Activated T-helper 2 cell treated with anti-CD3 and anti-CD28 coated beads, Interferon-gamma antibody, Interleukin-2, Interleukin-4, amounts not matched to agents 10 μg/mL and 5 μg/mL and 100 μg/mL, durations not matched to agents 14 hours and 24 hours and 36 hours (primary cell): Measurements from ENCODE around the gene ARL1. TPM values are rescaled to one million over a fixed set of nuclear protein-coding genes. Genes with fewer than 3 reads are reported as not detected.
"Not testable (repeated sequence)": the region's sequence is repeated elsewhere in the genome, so short reads cannot be mapped to it uniquely, and the experiment has no call there.

Experiments
- DNase-seq: peaks from one replicate; pipeline ENCODE4 v3.0.0; 2021; ENCODE audit warnings: low spot score
- H3K27ac Mint-ChIP-seq: one replicate; pipeline ENCODE4 v1.8.0; 2021; ENCODE audit warnings: mixed read lengths
- H3K27me3 Mint-ChIP-seq: one replicate; pipeline ENCODE4 v1.8.0; 2021; ENCODE audit warnings: low read depth, mixed read lengths
- H3K36me3 Mint-ChIP-seq: one replicate; pipeline ENCODE4 v1.8.0; 2021; ENCODE audit warnings: low read depth, mixed read lengths
- H3K4me1 Mint-ChIP-seq: one replicate; pipeline ENCODE4 v1.8.0; 2021; ENCODE audit warnings: low read depth, mixed read lengths
- H3K4me3 Mint-ChIP-seq: one replicate; pipeline ENCODE4 v1.8.0; 2021; ENCODE audit warnings: low read depth, mild to moderate bottlenecking, moderate library complexity, mixed read lengths
- H3K9me3 Mint-ChIP-seq: one replicate; pipeline ENCODE4 v1.8.0; 2021; ENCODE audit warnings: mixed read lengths
- intact Hi-C: fragments of 100-400 bp; cut with micrococcal nuclease; formaldehyde crosslinking; loops from one replicate; pipeline ENCODE4 v1.15.1; 2023
- total RNA-seq: library from RNA; stranded (reverse); gene quantifications from 2 replicates; pipeline ENCODE4 v1.2.3, GENCODE V29; 2022

ARL1 gene
- total RNA-seq: 74.2 and 77.5 TPM in 2 replicates

DNA sequence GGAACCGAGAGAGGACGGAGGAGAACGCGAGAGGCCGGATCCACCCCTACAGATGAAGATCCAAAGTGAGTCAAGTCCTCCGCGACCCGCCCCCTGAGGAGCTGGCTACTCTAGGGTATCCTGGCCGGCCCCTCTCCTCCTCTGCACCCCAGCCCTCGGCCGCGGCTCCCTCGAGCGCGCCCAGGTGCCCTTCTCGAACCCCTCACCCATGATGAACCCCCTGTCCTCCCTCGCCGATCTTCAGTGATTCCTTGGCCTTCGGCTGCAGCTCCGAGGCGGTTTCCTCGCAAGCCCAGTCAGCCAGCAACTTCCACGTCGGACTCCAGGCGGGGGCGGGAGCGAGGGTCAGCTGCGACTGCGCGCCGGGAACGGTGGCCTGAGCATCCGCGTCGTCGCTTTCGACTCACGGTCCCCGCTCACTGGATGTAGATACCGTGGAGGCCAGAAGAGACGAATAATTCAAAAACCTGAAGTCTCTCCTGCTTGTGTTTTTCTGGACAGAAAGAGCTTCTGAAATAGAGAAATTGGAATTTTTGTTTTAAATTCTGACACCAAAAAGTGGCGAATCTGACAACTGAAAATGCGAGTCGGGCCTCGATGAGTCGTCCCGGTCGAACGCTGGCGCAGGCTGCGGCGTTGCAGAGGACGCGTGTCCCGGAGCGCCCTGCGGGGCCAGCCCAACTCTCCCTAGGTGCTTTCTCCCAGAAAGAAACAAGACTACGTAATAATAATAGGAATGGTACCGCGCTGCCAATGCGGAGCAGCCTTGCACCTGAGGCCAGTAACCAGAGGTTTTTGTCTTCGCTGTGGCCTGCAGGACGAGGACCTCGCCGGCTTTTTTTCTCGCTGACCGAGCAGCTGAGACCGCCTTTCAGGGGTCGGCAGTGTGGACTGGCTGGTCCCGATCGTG, at the start of gene ARL1:
ARL1 (minus strand) TSS at position 337 of the 910 bp plus-strand sequence; CDS start at position 210, 127 bp downstream.
- H3K27ac Mint-ChIP-seq: peak within 1 kb of the TSS; percentile 91
- peak within 1 kb of the TSS; percentile 95 for H3K4me3 Mint-ChIP-seq
- peak; percentile 65 for DNase-seq
- peaks cover 10% of the 10 kb centered on the region for H3K27me3 Mint-ChIP-seq
- intact Hi-C loops: loop anchor here (2.0 to 10.0 kb wide), 2 partner anchors 423 to 527 kb away; partner anchors contain the start of gene GNPTAB
- peaks cover 11% of the 10 kb centered on the region for H3K4me1 Mint-ChIP-seq
- peaks cover 7% of the 10 kb centered on the region for H3K36me3 Mint-ChIP-seq
- no peaks in the 10 kb centered on the region for H3K9me3 Mint-ChIP-seq

DNA sequence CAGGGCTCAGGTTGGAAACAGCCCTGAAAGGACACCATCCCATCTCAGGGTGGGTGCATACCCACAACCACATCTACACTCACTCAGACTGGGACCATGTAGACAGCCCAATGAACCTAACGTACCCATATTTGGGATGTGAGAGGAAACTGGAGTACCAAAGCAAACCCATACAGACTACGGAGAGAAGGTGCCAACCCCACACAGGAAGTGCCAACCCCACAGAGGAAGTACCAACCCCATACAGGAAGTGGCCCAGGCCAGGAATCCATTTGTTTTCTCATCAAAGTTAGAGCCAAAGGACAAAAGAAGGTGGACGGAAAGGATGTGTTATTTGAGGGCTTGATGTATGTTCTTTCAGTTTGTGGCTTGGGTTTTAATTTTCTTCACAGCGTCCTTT, 48.1 kb upstream of the ARL1 start:
- H3K9me3 Mint-ChIP-seq: peaks cover 5% of the 10 kb centered on the region
- no peaks in the 10 kb centered on the region for H3K27me3 Mint-ChIP-seq
- no peak overlapping the region for H3K27ac Mint-ChIP-seq
- H3K36me3 Mint-ChIP-seq: no peaks in the 10 kb centered on the region
- intact Hi-C loops: no loop called here
- no peak for DNase-seq
- H3K4me1 Mint-ChIP-seq: peaks cover 4% of the 10 kb centered on the region
- no peak overlapping the region for H3K4me3 Mint-ChIP-seq

DNA sequence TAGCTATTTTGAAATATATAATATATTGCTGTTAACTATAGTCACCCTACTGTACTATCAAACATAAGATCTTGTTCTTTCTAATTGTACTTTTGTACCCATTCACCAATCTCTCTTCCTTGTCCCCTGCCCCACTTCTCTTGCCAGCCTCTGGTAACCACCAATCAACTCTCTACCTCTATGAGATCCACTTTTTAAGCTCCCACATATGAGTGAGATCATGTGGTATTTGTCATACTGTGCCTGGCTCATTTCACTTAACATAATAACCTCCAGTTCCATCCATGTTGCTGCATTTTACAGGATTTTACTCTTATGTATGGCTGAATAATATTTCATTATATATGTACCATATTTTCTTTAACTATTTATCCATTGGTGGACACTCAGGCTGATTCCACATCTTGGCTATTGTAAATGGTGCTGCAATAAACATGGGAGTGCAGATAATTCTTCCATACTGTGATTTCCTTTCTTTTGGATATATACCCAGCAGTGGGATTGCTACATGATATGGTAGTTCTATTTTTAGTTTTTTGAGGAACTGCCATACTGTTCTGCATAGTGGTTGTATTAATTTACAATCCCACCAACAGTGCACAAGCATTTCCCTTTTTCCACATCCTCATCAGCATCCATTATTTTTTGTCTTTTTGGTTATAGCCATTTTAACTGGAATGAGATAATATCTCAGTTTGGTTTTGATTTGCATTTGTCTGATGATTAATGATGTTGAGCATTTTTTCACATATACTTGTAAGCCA, 34.1 kb upstream of the ARL1 start:
- intact Hi-C loops: no loop called here
- H3K4me3 Mint-ChIP-seq: no peak overlapping the region

DNA sequence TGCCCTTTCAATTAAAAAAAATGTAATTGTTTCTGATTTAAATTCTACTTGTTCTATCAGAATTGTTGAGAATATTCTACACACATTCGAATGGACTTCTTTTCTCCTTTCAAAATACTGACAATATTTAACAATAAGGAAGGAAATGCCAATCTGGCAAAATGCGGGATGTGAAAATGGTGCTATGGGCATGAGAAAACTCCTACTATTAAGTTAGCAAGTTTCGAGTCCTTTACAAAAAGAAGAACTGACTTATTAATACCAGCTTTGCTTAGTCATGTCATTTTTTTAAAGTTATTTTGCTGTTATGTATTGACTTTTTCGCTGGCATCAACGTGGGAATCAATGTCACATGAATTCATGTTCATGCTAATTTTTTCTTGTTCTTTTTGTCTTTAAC, 31.7 kb upstream of the ARL1 start:
- intact Hi-C loops: no loop called here
- peaks cover 5% of the 10 kb centered on the region for H3K27me3 Mint-ChIP-seq
- H3K4me1 Mint-ChIP-seq: no peaks in the 10 kb centered on the region
- no peaks in the 10 kb centered on the region for H3K36me3 Mint-ChIP-seq
- H3K27ac Mint-ChIP-seq: no peak overlapping the region
- DNase-seq: no peak
- no peaks in the 10 kb centered on the region for H3K9me3 Mint-ChIP-seq
- no peak overlapping the region for H3K4me3 Mint-ChIP-seq

More for the DNA sequence above, 34.1 kb upstream of the ARL1 start:
- no peaks in the 10 kb centered on the region for H3K4me1 Mint-ChIP-seq
- DNase-seq: no peak
- no peaks in the 10 kb centered on the region for H3K36me3 Mint-ChIP-seq
- no peak overlapping the region for H3K27ac Mint-ChIP-seq
- H3K27me3 Mint-ChIP-seq: peaks cover 5% of the 10 kb centered on the region
- no peaks in the 10 kb centered on the region for H3K9me3 Mint-ChIP-seq

DNA sequence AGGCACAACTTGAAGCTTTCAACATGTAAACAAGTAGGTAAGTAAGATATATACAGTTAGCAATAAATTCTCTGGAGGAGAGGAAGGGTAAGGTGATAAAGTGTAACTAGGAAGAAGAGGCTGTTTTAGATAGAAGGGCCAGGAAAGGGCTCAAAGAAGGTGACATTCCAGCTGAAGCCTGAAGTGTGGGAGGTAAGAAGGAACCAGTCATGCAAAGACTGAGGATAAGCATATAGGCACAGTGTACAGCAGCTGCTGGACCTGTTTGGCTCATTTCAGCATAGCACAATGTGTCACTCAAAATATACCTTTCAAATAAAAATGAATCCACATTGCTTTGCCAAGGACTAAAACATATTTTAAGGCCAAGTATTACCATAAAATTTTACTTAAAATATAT, 28.6 kb upstream of the ARL1 start:
- Mint-ChIP-seq H3K27me3 (peaks cover 3% of the 10 kb centered on the region), H3K4me3 (no peak overlapping the region), H3K9me3 (no peaks in the 10 kb centered on the region), H3K4me1 (no peaks in the 10 kb centered on the region), H3K27ac (no peak overlapping the region), H3K36me3 (no peaks in the 10 kb centered on the region)
- no peak for DNase-seq
- intact Hi-C loops: no loop called here

DNA sequence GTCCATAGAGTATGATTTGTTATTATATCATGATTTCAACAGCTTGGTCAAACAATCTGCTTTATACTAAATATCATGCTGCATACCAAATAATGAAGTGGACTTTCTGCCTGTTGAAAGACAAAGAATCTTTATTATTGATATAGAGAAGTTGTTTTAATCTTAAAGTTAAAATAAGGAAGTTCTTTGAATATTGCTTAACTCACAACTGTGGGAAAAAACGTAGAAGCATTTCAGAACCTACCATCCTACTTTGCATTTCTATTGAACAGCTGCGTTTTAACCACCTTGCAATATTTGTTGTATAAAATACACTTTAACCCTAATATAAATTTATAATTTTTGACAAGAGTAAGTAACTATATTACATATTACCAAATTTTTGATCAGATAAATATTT, 22.9 kb upstream of the ARL1 start:
- no peak overlapping the region for H3K4me3 Mint-ChIP-seq
- no peaks in the 10 kb centered on the region for H3K4me1 Mint-ChIP-seq
- no peaks in the 10 kb centered on the region for H3K36me3 Mint-ChIP-seq
- H3K9me3 Mint-ChIP-seq: no peaks in the 10 kb centered on the region
- peaks cover 2% of the 10 kb centered on the region for H3K27me3 Mint-ChIP-seq
- intact Hi-C loops: no loop called here
- H3K27ac Mint-ChIP-seq: no peak overlapping the region
- DNase-seq: no peak

DNA sequence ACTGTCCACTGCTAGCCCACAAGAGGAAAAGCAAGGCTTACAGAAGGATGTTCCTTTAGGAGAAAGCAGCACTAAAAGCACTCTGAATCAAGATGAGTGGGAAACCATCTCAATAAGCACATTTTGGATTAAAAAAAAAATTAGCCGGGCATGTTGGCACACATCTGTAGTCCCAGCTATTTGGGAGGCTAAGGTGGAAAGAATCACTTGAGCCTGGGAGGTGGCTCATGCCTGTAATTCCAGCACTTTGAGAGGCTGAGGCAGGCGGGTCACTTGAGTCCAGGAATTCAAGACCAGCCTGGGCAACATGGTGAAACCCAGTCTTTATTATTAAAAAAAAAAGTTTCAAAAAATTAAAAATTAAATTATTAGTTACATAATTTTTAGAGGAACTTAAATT, 17.0 kb upstream of the ARL1 start:
- DNase-seq: no peak
- H3K36me3 Mint-ChIP-seq: no peaks in the 10 kb centered on the region
- no peaks in the 10 kb centered on the region for H3K9me3 Mint-ChIP-seq
- no peak overlapping the region for H3K4me3 Mint-ChIP-seq
- no peaks in the 10 kb centered on the region for H3K4me1 Mint-ChIP-seq
- peaks cover 2% of the 10 kb centered on the region for H3K27me3 Mint-ChIP-seq
- H3K27ac Mint-ChIP-seq: no peak overlapping the region
- intact Hi-C loops: no loop called here

DNA sequence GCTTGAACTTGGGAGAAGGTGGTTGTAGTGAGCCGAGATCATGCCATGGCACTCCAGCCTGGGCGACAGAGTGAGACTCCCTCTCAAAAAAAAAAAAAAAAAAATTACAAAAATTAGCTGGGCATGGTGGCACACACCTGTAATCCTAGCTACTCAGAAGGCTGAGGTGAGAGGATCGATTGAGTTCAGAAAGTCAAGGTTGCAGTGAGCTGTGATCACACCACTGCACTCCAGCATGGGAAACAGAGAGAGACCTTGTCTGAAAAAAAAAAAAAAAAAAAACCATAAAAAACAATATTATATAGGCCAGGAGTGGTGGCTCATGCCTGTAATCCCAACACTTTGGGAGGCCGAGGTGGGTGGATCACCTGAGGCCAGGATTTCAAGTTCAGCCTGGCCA, 14.5 kb upstream of the ARL1 start:
- H3K9me3 Mint-ChIP-seq, H3K27me3 Mint-ChIP-seq, H3K27ac Mint-ChIP-seq, H3K4me3 Mint-ChIP-seq, intact Hi-C loops, H3K36me3 Mint-ChIP-seq, H3K4me1 Mint-ChIP-seq, DNase-seq: not testable (repeated sequence)

DNA sequence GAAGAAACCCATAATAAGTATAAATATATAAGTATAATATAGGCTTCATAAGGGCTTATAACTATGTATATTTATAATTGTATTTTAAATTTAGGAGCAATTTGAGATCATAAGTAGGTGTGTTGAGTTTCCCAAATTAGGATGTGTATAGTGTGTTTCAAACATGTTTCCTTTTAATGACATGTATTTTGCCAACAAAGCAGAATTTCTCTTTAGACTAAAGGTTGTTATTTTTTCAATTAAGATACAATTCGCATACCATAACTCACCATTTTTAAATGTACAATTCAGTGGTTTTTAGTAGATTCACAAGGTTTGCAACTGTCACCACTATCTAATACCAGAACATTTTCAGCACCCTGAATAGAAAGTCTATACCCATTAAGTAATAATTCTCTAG, 7.7 kb upstream of the ARL1 start:
- no peak overlapping the region for H3K27ac Mint-ChIP-seq
- no peak overlapping the region for H3K4me3 Mint-ChIP-seq
- peaks cover 16% of the 10 kb centered on the region for H3K27me3 Mint-ChIP-seq
- no peaks in the 10 kb centered on the region for H3K9me3 Mint-ChIP-seq
- H3K4me1 Mint-ChIP-seq: no peaks in the 10 kb centered on the region
- H3K36me3 Mint-ChIP-seq: no peaks in the 10 kb centered on the region
- no peak for DNase-seq
- intact Hi-C loops: loop anchor here (2.0 kb wide), 1 partner anchor 282 kb away; the partner anchor contains the start of gene CHPT1

DNA sequence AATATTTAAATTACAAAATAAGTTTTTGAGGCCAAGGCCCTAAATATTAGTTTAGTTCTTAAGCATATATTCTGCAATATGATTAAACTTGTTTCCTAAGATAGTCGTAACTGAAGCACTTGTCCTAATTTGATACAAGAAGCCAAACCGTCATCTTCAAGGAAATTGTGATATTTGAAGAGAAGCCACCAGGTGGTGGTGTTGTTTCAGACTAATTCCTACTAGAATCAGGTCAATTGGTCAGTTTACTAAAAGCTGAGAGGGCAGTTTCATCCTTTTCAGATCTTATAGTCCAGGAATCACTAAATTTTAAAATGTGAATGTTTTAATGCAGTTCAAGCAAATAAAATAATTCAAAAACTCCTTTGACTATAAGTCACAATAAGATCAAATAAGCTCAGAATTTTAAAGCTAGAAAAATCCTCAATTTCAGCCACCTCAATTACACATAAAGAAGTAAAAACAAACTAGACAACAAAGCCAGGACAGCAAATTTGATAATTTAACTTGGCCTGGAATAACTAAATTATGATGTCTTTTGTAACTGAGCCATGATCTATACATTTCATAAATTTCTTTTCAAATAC, 7.1 kb upstream of the ARL1 start:
- no peaks in the 10 kb centered on the region for H3K9me3 Mint-ChIP-seq
- H3K4me3 Mint-ChIP-seq: no peak overlapping the region
- no peak overlapping the region for H3K27ac Mint-ChIP-seq
- no peak for DNase-seq
- no peaks in the 10 kb centered on the region for H3K36me3 Mint-ChIP-seq
- intact Hi-C loops: loop anchor here (1.0 to 5.0 kb wide), 3 partner anchors 282 to 426 kb away; partner anchors contain the start of gene CHPT1
- H3K4me1 Mint-ChIP-seq: no peaks in the 10 kb centered on the region
- H3K27me3 Mint-ChIP-seq: peaks cover 18% of the 10 kb centered on the region

DNA sequence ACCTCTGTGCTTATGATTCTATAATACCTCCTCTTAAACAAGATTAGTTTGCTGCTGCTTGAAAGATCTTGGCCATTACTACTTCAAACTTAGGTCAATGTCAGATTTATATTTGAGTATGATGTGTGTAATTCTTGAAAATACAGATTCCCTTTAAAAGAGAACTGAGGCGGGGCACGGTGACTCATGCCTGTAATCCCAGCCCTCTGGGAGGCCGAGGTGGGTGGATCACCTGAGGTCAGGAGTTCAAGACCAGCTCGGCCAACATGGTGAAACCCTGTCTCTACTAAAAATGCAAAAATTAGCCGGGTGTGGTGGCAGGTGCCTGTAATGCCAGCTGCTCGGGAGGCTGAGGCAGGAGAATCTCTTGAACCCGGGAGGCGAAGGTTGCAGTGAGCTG, 2.6 kb upstream of the ARL1 start:
- intact Hi-C loops: loop anchor here (5.0 kb wide), 1 partner anchor 347 kb away; no protein-coding TSS in a partner anchor
- H3K4me3 Mint-ChIP-seq, DNase-seq, H3K36me3 Mint-ChIP-seq, H3K27ac Mint-ChIP-seq, H3K9me3 Mint-ChIP-seq: not testable (repeated sequence)
- Mint-ChIP-seq H3K4me1 (peaks cover 11% of the 10 kb centered on the region), H3K27me3 (peaks cover 15% of the 10 kb centered on the region)

DNA sequence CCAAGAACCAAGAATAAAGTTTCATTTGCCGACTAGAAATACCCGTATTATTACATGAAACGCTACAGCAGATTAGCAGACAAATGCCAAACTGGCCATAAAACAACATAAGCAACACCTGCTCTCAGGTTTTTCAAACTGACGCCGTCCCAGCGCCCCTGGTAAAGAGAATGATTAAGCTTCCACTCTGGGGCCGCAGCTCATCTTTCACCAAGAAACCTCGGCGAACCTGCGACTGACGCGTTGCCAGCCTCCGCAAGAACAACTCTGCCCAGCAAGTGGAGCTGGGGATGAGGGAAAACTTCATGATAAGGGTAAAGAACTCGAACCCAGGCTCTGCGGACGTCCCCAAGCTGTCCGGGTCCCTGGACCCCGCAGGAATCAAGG, 530 bp downstream of the ARL1 start:
- H3K9me3 Mint-ChIP-seq: no peaks in the 10 kb centered on the region
- H3K27me3 Mint-ChIP-seq: peaks cover 4% of the 10 kb centered on the region
- peaks cover 7% of the 10 kb centered on the region for H3K36me3 Mint-ChIP-seq
- intact Hi-C loops: loop anchor here (2.0 to 10.0 kb wide), 2 partner anchors 424 to 528 kb away; partner anchors contain the start of gene GNPTAB
- H3K4me3 Mint-ChIP-seq: peak overlapping the region; percentile 95
- peaks cover 11% of the 10 kb centered on the region for H3K4me1 Mint-ChIP-seq
- peak overlapping the region; percentile 91 for H3K27ac Mint-ChIP-seq
- DNase-seq: peak; percentile 12
